HG02588 (cell line): ENCODE data around the gene CTBP2.

ENCODE experiments used
- ATAC-seq: cut with Tn5 transposase; IDR thresholded peaks from one replicate; pipeline ENCODE4 v1.9.1; 2021; ENCODE audit warnings: mild to moderate bottlenecking, moderate library complexity; ENCODE audit not compliant: unreplicated experiment

Gene CTBP2

GRCh38 chr10:125147971-125148439, 12.4 kb downstream of the CTBP2 start:
- ATAC-seq: no peak

- no peak for ATAC-seq
These were observed 13.4 kb downstream of the CTBP2 start for GRCh38 chr10:125146791-125147579.

GRCh38 chr10:125145636-125146035, 14.7 kb downstream of the CTBP2 start:
- ATAC-seq: no peak

- ATAC-seq: no peak
These were observed 15.4 kb downstream of the CTBP2 start for GRCh38 chr10:125144693-125145623.

- no peak for ATAC-seq
These were observed 16.2 kb downstream of the CTBP2 start for GRCh38 chr10:125144206-125144605.

- ATAC-seq: no peak
These were observed 17.4 kb downstream of the CTBP2 start for GRCh38 chr10:125142946-125143345.

- ATAC-seq: no peak
These were observed 18.4 kb downstream of the CTBP2 start for GRCh38 chr10:125141860-125142484.

GRCh38 chr10:125141150-125141859, 19.1 kb downstream of the CTBP2 start:
- ATAC-seq: no peak

- no peak for ATAC-seq
These were observed 20.2 kb downstream of the CTBP2 start for GRCh38 chr10:125140151-125140550.

GRCh38 chr10:125137601-125138438, 22.5 kb downstream of the CTBP2 start:
- no peak for ATAC-seq

- ATAC-seq: no peak
These were observed 24.3 kb downstream of the CTBP2 start for GRCh38 chr10:125136087-125136486.

GRCh38 chr10:125135771-125136035, 24.7 kb downstream of the CTBP2 start:
- ATAC-seq: no peak

- ATAC-seq: no peak
These were observed 25.2 kb downstream of the CTBP2 start for GRCh38 chr10:125134916-125135770.

GRCh38 chr10:125134483-125134848, 25.9 kb downstream of the CTBP2 start:
- ATAC-seq: no peak

GRCh38 chr10:125133696-125134482, 26.5 kb downstream of the CTBP2 start:
- ATAC-seq: no peak

- ATAC-seq: no peak
These were observed 28.0 kb downstream of the CTBP2 start for GRCh38 chr10:125132344-125132743.

- no peak for ATAC-seq
These were observed 29.4 kb downstream of the CTBP2 start for GRCh38 chr10:125130916-125131315.

GRCh38 chr10:125130260-125130659, 30.1 kb downstream of the CTBP2 start:
- no peak for ATAC-seq
